Glutamatergic neuron (in vitro differentiated cells): ENCODE measurements around the gene VPS72. TPM values are rescaled to one million over a fixed set of nuclear protein-coding genes. Genes with fewer than 3 reads are reported as not detected.

ENCODE experiments used
- DNase-seq: peaks from one replicate; pipeline ENCODE4 v3.0.0; 2022
- H3K27ac Mint-ChIP-seq: one replicate; pipeline ENCODE4 v1.8.0; 2020; ENCODE audit warnings: mild to moderate bottlenecking, mixed read lengths, inconsistent platforms; ENCODE audit not compliant: unreplicated experiment
- H3K27me3 Mint-ChIP-seq: one replicate; pipeline ENCODE4 v1.8.0; 2020; ENCODE audit warnings: mild to moderate bottlenecking, moderate library complexity, mixed read lengths, inconsistent platforms; ENCODE audit not compliant: unreplicated experiment
- H3K36me3 Mint-ChIP-seq: one replicate; pipeline ENCODE4 v1.8.0; 2020; ENCODE audit warnings: mild to moderate bottlenecking, mixed read lengths, inconsistent platforms; ENCODE audit not compliant: unreplicated experiment
- H3K4me1 Mint-ChIP-seq: one replicate; pipeline ENCODE4 v1.8.0; 2020; ENCODE audit warnings: mild to moderate bottlenecking, low read depth, mixed read lengths, inconsistent platforms; ENCODE audit not compliant: unreplicated experiment
- H3K4me3 Mint-ChIP-seq: one replicate; pipeline ENCODE4 v1.8.0; 2020; ENCODE audit warnings: mild to moderate bottlenecking, mixed read lengths, inconsistent platforms; ENCODE audit not compliant: unreplicated experiment
- H3K9me3 Mint-ChIP-seq: one replicate; pipeline ENCODE4 v1.8.0; 2020; ENCODE audit warnings: mild to moderate bottlenecking, moderate library complexity, mixed read lengths, inconsistent platforms; ENCODE audit not compliant: unreplicated experiment
- total RNA-seq: library from RNA; stranded (reverse); fragmentation: NEBNext Ultra II Directional; extraction: Animal tissue kit (Norgen Biotek cat#: 25700); gene quantifications from one replicate; pipeline ENCODE4 v1.2.1, GENCODE V29; 2021; ENCODE audit not compliant: unreplicated experiment
- TF ChIP-seq, protein P1 (sequence below): fragments of 200-600 bp; sonication (generic); IDR thresholded peaks from one replicate; pipeline ENCODE4 v1.5.0; 2021; ENCODE audit not compliant: partially characterized antibody, unreplicated experiment

VPS72 gene
- total RNA-seq, 1 donor from 2014 or later = 125 TPM

- TF ChIP-seq, protein P1, sequence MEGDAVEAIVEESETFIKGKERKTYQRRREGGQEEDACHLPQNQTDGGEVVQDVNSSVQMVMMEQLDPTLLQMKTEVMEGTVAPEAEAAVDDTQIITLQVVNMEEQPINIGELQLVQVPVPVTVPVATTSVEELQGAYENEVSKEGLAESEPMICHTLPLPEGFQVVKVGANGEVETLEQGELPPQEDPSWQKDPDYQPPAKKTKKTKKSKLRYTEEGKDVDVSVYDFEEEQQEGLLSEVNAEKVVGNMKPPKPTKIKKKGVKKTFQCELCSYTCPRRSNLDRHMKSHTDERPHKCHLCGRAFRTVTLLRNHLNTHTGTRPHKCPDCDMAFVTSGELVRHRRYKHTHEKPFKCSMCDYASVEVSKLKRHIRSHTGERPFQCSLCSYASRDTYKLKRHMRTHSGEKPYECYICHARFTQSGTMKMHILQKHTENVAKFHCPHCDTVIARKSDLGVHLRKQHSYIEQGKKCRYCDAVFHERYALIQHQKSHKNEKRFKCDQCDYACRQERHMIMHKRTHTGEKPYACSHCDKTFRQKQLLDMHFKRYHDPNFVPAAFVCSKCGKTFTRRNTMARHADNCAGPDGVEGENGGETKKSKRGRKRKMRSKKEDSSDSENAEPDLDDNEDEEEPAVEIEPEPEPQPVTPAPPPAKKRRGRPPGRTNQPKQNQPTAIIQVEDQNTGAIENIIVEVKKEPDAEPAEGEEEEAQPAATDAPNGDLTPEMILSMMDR = no peak
- Mint-ChIP-seq H3K27me3 (peaks cover 7% of the 10 kb centered on the region), H3K36me3 (no peaks in the 10 kb centered on the region), H3K27ac (no peak overlapping the region), H3K4me1 (peaks cover 29% of the 10 kb centered on the region), H3K9me3 (peaks cover 9% of the 10 kb centered on the region), H3K4me3 (peak overlapping the region; percentile 99)
- no peak for DNase-seq
Measured at GRCh38 chr1:151147665-151148064, 42.3 kb downstream of the VPS72 start.

GRCh38 chr1:151147132-151147503 lies 42.9 kb downstream of the VPS72 start:
- Mint-ChIP-seq H3K4me3 (peak overlapping the region; percentile 99), H3K27me3 (peaks cover 7% of the 10 kb centered on the region), H3K27ac (peak overlapping the region; percentile 74), H3K4me1 (peaks cover 29% of the 10 kb centered on the region), H3K9me3 (peaks cover 9% of the 10 kb centered on the region), H3K36me3 (no peaks in the 10 kb centered on the region)
- no peak for DNase-seq
- TF ChIP-seq, protein P1 = no peak

GRCh38 chr1:151146412-151147131 lies 43.4 kb downstream of the VPS72 start, which contains the start of gene SEMA6C:
Gene SEMA6C, minus strand, starts transcription at chr1:151146631. Its CDS starts 4,010 bp downstream, at chr1:151142621.
- TF ChIP-seq, protein P1 = no peak
- peaks cover 6% of the 10 kb centered on the region for H3K9me3 Mint-ChIP-seq
- H3K4me3 Mint-ChIP-seq = peak within 1 kb of the TSS; percentile 99
- DNase-seq = peak; percentile 95
- peaks cover 7% of the 10 kb centered on the region for H3K27me3 Mint-ChIP-seq
- H3K36me3 Mint-ChIP-seq = no peaks in the 10 kb centered on the region
- peak within 1 kb of the TSS; percentile 91 for H3K27ac Mint-ChIP-seq
- peaks cover 29% of the 10 kb centered on the region for H3K4me1 Mint-ChIP-seq

GRCh38 chr1:151146072-151146411 lies 44.0 kb downstream of the VPS72 start:
- no peaks in the 10 kb centered on the region for H3K36me3 Mint-ChIP-seq
- peaks cover 29% of the 10 kb centered on the region for H3K4me1 Mint-ChIP-seq
- peaks cover 7% of the 10 kb centered on the region for H3K27me3 Mint-ChIP-seq
- H3K4me3 Mint-ChIP-seq = peak overlapping the region; percentile 99
- H3K9me3 Mint-ChIP-seq = peaks cover 6% of the 10 kb centered on the region
- TF ChIP-seq, protein P1 = no peak
- no peak for DNase-seq
- peak overlapping the region; percentile 91 for H3K27ac Mint-ChIP-seq

GRCh38 chr1:151145304-151146071 lies 44.5 kb downstream of the VPS72 start:
- H3K27me3 Mint-ChIP-seq = peaks cover 7% of the 10 kb centered on the region
- H3K4me1 Mint-ChIP-seq = peaks cover 29% of the 10 kb centered on the region
- H3K4me3 Mint-ChIP-seq = peak overlapping the region; percentile 99
- H3K27ac Mint-ChIP-seq = peak overlapping the region; percentile 91
- TF ChIP-seq, protein P1 = no peak
- peaks cover 6% of the 10 kb centered on the region for H3K9me3 Mint-ChIP-seq
- H3K36me3 Mint-ChIP-seq = no peaks in the 10 kb centered on the region
- DNase-seq = peak; percentile 45
